AG04449 (cell line): ENCODE results near the gene HILPDA.
"Not testable (repeated sequence)": the region's sequence is repeated elsewhere in the genome, so short reads cannot be mapped to it uniquely, and the experiment has no call there.

ENCODE experiments used
- CTCF ChIA-PET: fragments of 350-600 bp; formaldehyde crosslinking; extraction: SDS; loops from one replicate; lab custom pipeline; 2021; ENCODE audit warnings: antibody characterized with exemption; lab: Yijun Ruan, JAX
- POLR2A ChIA-PET: fragments of 400-600, 350-600 bp; formaldehyde crosslinking; extraction: SDS; loops from one replicate; lab custom pipeline; 2020; ENCODE audit warnings: antibody characterized with exemption, inconsistent platforms; lab: Yijun Ruan, JAX
- DNase-seq: peaks from one replicate; pipeline ENCODE4 v3.0.0-alpha.2; 2010; ENCODE audit warnings: low read depth, low spot score
- H3K4me3 ChIP-seq: 2 replicates; pipeline ENCODE4 v1.5.1; 2011; ENCODE audit warnings: low read depth, mild to moderate bottlenecking, control low read depth, low read length
- TF ChIP-seq, protein P1 (sequence below): IDR thresholded peaks from one replicate; pipeline ENCODE4 v1.5.1; 2011; ENCODE audit warnings: mild to moderate bottlenecking, moderate library complexity, low read length, control low read depth, inconsistent platforms; ENCODE audit not compliant: insufficient read depth; ENCODE audit errors: missing control alignments

Gene HILPDA

DNA sequence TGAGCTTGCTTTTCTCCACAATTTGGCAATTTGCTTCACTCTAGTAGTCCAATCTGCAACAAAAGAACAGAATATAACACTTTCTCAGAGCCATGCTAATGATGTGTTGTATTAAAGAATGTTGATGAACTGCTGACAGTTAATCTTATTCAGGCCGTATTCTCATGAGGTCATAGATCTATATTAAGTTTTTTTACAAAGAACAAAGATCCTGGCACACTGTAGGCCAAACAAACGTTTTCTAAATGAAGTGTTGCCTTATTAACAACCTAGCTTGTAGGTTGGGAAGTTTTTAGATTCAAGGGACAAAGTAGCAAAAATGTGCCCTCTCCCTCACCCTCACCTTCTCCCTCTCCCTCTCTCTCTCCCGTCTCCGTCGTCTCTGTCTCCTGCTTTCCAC lies 6.8 kb downstream of the HILPDA start:
- ChIA-PET POLR2A (no interaction called here), CTCF (interaction anchor here (0.6 to 5.3 kb wide), 10 partner anchors 11 to 60 kb away, joined by 3 to 569 read pairs (median 20); no protein-coding TSS in a partner anchor)
- DNase-seq: no peak
- TF ChIP-seq, protein P1, sequence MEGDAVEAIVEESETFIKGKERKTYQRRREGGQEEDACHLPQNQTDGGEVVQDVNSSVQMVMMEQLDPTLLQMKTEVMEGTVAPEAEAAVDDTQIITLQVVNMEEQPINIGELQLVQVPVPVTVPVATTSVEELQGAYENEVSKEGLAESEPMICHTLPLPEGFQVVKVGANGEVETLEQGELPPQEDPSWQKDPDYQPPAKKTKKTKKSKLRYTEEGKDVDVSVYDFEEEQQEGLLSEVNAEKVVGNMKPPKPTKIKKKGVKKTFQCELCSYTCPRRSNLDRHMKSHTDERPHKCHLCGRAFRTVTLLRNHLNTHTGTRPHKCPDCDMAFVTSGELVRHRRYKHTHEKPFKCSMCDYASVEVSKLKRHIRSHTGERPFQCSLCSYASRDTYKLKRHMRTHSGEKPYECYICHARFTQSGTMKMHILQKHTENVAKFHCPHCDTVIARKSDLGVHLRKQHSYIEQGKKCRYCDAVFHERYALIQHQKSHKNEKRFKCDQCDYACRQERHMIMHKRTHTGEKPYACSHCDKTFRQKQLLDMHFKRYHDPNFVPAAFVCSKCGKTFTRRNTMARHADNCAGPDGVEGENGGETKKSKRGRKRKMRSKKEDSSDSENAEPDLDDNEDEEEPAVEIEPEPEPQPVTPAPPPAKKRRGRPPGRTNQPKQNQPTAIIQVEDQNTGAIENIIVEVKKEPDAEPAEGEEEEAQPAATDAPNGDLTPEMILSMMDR: no peak
- no peak overlapping the region for H3K4me3 ChIP-seq

DNA sequence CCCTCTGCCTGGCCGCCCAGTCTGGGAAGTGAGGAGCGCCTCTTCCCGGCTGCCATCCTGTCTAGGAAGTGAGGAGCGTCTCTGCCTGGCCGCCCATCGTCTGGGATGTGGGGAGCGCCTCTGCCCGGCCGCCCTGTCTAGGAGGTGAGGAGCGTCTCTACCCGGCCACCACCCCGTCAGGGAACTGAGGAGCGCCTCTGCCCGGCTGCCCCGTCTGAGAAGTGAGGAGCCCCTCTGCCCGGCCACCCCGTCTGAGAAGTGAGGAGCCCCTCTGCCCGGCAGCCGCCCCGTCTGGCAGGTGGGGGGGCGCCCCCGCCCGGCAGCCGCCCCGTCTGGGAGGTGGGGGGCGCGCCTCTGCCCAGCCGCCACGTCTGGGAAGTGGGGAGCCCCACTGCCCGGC lies 7.7 kb downstream of the HILPDA start:
- CTCF ChIA-PET: interaction anchor here (5.3 kb wide), 1 partner anchor 34 kb away, joined by 569 read pairs; no protein-coding TSS in a partner anchor
- not testable (repeated sequence) for DNase-seq

DNA sequence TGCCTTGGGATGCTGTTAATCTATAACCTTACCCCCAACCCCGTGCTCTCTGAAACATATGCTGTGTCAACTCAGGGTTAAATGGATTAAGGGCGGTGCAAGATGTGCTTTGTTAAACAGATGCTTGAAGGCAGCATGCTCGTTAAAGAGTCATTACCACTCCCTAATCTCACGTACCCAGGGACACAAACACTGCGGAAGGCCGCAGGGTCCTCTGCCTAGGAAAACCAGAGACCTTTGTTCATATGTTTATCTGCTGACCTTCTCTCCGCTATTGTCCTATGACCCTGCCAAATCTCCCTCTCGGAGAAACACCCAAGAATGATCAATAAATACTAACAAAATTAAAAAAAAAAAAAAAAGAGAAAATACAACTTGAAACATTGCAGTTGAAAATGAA lies 8.3 kb downstream of the HILPDA start:
- CTCF ChIA-PET: interaction anchor here (5.3 kb wide), 1 partner anchor 35 kb away, joined by 569 read pairs; no protein-coding TSS in a partner anchor
- POLR2A ChIA-PET, DNase-seq, H3K4me3 ChIP-seq: not testable (repeated sequence)

More for the DNA sequence above, 7.7 kb downstream of the HILPDA start:
- POLR2A ChIA-PET, H3K4me3 ChIP-seq: not testable (repeated sequence)

DNA sequence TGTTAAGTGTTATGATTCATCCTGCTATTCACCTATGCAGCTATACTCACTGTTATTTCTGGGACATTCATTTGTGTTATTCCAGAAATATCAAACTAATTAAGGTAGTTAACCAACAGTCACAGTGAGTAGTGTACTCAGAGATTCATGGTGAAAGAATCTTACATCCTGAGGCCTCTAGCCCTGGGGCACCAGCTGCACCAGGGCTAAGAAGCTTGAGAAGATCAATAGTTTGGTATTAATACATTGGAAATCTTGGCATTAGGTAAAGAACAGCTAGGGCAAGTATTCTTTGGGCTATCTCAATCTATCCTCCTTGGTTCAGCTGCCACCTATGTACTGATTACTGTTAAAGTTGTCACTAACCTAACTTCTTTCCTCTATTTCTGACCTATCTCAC lies 11.2 kb downstream of the HILPDA start:
- DNase-seq, POLR2A ChIA-PET, H3K4me3 ChIP-seq: not testable (repeated sequence)
- CTCF ChIA-PET: interaction anchor here (3.9 kb wide), 1 partner anchor 42 kb away, joined by 20 read pairs; no protein-coding TSS in a partner anchor

DNA sequence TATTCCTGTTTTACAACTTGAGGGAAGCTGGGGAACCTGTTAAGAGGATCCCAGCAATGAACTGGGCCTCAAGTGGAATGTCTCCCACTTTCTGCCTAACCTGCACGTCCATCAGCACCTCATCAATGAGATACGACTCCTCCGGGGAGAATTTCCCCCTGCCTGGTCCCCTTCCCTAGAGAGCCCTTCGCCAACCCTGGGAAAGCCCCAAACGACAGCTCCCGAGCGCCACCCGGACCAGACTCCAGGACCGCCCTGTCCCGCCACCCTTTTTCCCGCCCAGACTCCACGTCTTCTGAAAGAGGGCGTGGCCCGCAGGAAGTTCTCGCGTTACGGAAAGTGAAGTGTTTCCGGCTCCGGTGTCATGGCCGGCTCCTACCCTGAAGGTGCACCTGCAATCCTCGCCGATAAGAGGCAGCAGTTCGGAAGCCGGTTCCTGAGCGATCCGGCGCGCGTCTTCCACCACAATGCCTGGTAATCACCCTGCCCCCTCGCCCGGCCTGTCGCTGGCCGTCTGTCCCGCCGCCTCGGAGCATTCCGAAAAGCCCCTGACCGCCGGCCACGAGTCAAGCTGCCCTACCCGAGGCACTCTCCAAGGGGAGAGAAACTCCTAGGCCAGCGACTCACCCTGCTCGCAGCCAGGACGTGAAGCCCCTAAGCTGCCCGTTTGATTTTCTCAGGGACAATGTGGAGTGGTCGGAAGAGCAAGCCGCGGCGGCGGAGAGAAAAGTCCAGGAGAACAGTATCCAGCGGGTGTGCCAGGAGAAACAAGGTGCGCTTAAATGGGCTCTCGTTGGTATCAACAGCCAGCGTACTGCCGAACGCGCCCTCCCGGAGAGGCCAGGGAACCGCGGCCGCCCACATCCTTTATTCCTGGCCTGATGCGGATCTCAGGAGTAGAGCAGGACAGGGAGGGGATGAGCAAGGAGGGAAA lies 21.0 kb downstream of the HILPDA start, which contains the start of gene METTL2B:
Gene METTL2B, plus strand, starts transcription at position 347 of the 934 bp plus-strand sequence. Its CDS starts 18 bp downstream, at position 365.
- TF ChIP-seq, protein P1: peak; percentile 58
- peak; percentile 37 for DNase-seq
- H3K4me3 ChIP-seq: peak within 1 kb of the TSS; percentile 74
- POLR2A ChIA-PET: not testable (repeated sequence)
- CTCF ChIA-PET: interaction anchor here (1.1 to 5.9 kb wide), 4 partner anchors 16 to 410 kb away, joined by 3 to 82 read pairs (median 38); no protein-coding TSS in a partner anchor

DNA sequence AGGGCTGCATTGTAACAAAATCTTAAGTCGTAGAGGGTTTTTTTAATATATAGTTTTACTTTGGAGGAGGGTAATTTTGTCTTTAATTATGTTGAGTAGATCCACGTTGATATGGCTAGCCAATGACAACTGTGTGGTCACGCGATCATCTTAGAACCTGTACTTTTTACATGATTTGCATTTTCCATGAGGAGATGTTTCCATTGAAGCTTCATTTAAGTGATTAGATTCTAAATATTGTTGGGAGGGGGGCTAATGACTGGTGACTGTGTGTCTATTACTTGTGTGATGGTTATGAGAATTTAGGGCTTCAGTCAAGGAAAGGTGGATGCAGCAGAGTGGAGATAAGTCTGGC lies 21.6 kb downstream of the HILPDA start:
- CTCF ChIA-PET: interaction anchor here (3.7 to 5.9 kb wide), 3 partner anchors 17 to 405 kb away, joined by 24 to 82 read pairs (median 52); no protein-coding TSS in a partner anchor
- H3K4me3 ChIP-seq: peak overlapping the region; percentile 74
- DNase-seq, POLR2A ChIA-PET: not testable (repeated sequence)

DNA sequence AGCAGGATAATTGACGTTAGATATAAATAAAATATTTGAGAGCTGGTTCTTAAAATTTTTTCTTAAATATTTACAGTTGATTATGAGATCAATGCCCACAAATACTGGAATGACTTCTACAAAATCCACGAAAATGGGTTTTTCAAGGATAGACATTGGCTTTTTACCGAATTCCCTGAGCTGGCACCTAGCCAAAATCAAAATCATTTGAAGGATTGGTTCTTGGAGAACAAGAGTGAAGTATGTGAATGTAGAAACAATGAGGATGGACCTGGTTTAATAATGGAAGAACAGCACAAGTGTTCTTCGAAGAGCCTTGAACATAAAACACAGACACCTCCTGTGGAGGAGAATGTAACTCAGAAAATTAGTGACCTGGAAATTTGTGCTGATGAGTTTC lies 23.4 kb downstream of the HILPDA start:
- H3K4me3 ChIP-seq, POLR2A ChIA-PET, DNase-seq: not testable (repeated sequence)
- CTCF ChIA-PET: interaction anchor here (5.9 kb wide), 1 partner anchor 53 kb away, joined by 82 read pairs; no protein-coding TSS in a partner anchor

DNA sequence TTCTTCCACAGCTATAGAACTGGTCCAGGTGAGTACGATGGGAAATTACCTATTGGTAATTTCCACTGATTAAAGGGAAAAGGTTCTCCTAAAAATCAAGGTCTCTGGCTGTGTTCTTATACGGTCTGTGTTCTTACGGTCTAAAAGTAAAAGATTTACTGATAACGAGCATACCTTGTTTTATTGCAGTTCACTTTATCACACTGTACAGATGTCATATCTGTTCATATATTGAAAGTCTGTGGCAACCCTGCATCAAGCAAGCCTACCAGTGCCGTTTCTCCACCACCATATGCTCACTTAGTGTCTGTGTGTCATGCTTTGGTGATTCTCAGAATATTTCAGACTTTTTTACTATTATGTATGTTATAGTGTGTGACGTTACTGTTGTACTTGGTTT lies 32.5 kb downstream of the HILPDA start:
- H3K4me3 ChIP-seq, CTCF ChIA-PET, DNase-seq, POLR2A ChIA-PET: not testable (repeated sequence)

DNA sequence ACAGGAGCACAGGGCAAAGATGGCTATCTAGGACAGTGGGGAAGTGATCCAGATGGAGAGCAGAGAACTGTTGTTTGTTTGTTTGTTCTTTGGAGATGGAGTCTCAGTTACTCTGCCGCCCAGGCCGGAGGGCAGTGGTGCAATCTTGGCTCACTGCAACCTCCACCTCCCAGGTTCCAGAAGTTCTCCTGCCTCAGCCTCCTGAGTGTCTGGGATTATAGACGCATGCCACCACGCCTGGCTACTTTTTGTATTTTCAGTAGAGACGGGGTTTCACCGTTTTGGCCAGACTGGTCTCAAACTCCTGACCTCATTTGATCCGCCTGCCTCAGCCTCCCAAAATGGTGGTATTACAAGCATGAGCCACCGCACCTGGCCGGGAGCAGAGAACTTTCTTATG lies 41.7 kb downstream of the HILPDA start:
- POLR2A ChIA-PET: interaction anchor here (0.6 kb wide), 1 partner anchor 26 kb away, joined by 3 read pairs; no protein-coding TSS in a partner anchor
- TF ChIP-seq, protein P1: no peak
- CTCF ChIA-PET: interaction anchor here (1.0 to 1.1 kb wide), 2 partner anchors 36 to 69 kb away, joined by 3 read pairs; no protein-coding TSS in a partner anchor
- H3K4me3 ChIP-seq: no peak overlapping the region
- no peak for DNase-seq

DNA sequence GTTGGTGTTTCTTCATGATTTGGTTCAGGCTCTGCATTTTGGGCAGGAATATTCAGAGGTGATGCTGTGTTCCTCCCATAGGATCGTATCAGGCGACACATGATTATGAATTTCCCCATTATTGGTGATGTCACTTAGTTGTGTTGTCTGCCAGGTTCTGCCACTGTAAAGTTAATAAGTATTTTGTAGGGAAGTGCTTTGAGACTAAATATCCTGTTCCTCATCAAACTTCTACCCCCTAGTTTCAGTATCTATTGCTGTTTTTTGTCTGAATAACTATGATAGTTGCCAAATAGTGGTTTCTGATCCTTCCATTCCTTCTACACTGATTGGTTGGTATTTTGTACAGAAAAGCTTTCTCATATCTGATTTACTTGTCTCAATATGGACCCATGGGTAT lies 49.7 kb downstream of the HILPDA start:
- POLR2A ChIA-PET, H3K4me3 ChIP-seq, DNase-seq, CTCF ChIA-PET: not testable (repeated sequence)

DNA sequence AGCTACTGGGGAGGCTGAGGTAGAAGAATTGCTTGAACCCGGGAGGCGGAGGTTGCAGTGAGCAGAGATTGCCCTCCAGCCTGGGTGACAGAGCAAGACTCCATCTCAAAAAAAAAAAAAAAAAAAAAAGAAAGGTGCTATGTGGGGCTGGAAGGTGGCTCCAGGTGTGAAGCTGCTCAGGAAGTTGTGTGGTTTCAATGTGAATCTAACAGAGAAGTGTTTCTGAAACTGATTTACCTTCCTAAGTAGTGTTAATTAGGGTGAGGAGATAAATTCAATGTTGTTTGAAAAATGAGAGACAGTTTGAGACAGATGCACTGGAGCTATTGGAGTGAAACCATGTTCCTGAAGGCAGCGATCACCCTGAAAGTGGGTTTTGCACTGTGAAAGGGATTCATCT lies 51.1 kb downstream of the HILPDA start:
- CTCF ChIA-PET, H3K4me3 ChIP-seq, POLR2A ChIA-PET, DNase-seq: not testable (repeated sequence)

DNA sequence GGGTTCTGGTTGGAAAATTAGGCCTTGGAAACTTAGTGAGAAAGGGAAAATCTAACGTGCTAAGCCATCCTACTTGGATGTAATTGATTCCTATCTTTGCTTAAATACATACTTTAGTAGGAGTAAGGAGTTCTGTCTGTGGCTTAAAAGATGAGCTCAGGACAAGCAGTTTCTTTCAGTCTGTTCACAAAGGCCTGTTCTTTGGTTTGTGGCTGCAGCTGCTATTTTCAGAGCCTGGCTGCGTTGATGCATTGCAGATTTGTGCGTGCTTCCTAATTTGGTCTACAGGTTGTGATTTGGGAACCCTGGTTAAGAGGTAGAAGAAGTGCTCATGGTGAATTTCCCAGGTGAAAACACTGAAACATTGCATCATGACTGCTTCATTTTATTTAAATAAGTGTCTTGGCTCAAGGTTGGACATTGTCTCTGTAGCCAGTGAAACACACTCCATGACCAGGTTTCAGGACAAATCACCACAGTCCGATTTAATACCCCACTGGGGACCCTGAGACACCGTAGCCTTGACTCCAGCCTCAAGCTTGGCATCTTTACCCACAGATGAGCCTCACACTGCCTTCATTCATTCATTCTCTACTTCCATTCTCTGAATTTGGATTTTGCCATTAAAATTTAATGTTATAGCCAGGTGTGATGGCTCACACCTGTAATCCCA lies 51.8 kb downstream of the HILPDA start:
- H3K4me3 ChIP-seq, POLR2A ChIA-PET, CTCF ChIA-PET, DNase-seq: not testable (repeated sequence)
